ENCODE results near the gene STMN3.
A peak's percentile ranks its signal among the peaks of the same experiment; 100 is the strongest.
"Not testable (repeated sequence)": the region's sequence is repeated elsewhere in the genome, so short reads cannot be mapped to it uniquely, and the experiment has no call there.

The STMN3 gene

GRCh38 chr20:63675681-63676368 is 22.6 kb upstream of the STMN3 start:
- DNase-seq, result no peak

DNA sequence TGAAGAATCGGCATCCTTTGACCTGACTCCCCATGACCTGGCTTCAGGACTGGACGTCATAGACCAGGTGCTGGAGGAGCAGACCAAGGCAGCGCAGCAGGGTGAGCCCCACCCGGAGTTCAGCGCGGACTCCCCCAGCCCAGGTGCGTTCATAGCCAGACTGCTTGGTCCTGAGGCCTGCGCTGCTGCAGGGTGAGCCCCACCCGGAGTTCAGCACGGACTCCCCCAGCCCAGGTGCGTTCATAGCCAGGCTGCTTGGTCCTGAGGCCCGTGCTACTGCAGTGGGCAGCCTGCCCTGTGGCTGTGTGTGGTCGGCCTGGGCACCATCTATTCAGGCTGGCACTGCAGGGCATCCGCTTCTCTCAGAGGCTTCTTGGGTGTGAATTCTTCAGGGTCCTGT is 20.7 kb upstream of the STMN3 start:
- no peak for DNase-seq

DNA sequence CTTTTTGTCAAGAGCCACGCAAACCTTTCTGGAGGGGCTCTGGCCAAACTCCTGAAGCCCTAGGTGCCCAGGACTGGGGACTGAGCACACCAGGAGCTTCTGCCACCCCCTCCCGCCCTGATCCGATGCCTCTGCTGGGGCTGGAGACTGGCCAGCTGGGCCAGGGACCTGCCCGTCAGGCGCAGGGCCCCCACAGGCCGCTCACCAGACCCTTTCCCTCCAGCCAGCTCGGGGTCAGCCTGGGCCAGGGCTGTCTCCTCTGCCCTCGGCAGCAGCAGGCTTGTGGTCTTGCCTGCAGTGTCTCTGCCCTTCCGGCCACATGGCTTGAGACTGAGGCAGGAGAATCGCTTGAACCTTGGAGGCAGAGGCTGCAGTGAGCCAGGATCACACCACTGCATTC is 19.4 kb upstream of the STMN3 start:
- DNase-seq, result no peak

- not testable (repeated sequence) for DNase-seq
Measured at GRCh38 chr20:63671695-63672094, 18.5 kb upstream of the STMN3 start.

DNA sequence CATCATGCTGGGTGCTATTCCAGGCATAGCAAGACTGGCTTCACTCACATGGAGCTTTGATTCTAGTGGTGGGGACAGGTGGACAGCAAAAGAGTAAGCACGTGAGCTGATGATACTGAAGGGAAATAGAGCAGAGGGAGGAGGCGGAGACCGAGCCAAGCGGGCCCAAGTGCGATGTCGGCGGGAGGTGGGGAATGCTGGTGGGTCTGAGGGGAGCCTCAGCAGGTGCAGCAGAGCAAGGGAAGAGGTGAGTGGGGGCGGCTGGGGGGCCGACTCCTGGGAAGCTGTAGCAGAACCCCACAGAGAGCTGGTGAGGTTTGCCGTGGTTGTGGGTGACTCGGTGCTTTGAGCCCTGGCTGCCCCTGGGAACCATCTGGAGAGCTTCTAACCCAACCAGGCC is 15.1 kb upstream of the STMN3 start:
- DNase-seq, result no peak

DNA sequence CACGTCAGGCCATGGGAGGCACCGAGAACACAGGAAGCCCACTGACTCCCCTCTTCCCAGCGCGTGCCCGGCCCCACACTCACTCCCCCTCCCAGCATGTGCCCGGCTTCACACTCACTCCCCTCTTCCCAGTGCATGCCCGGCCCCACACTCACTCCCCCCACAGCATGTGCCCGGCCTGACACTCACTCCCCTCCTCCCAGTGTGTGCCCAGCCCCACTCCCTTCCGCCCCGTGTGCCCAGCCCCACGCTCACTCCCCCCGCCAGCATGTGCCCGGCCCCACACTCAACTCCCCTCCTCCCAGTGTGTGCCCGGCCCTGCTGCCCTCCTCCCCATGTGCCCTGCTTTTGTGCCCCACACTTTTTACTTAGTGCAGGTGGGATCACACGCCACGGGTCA is 14.6 kb upstream of the STMN3 start:
- DNase-seq, result no peak

- no peak for DNase-seq
Measured at GRCh38 chr20:63665708-63666107, 12.5 kb upstream of the STMN3 start.

DNA sequence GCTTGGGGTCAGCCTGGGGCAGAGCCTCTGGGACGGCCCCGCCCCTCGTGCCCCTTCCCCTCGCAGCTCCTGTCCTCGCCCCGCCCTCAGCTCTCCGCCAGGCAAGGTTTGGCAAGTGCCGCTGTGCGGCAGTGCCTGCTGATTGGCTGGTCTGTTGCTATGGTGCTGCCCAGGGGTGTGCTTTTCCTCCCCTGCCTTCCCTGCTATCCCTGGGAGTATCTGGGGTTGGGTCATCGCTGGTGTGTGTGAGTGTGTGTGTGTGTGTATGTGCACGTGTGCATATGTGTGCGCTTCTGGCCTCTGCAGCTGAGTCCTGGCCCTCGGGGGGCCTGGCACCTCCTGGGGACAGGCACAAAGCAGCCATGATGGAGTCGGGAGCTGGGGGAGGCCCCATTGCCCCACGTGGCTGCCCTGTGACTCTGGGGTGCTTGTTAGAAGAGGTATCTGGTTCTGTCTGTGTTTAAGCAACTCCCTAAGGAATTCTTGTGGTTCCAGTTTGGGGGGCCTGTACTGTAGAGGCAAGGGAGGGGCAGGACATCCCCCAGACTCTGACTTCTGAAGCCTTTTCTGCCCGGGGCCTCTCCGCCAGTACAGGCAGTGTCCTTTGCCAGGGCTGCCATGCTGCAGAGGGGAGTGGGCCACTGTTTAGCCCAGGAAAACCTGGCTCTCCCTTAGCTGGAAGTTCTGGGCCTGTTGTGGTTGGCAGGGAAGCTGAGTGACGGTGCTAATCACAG is 11.8 kb upstream of the STMN3 start:
- DNase-seq, result no peak

- DNase-seq, result no peak
Measured at GRCh38 chr20:63664143-63664851, 11.1 kb upstream of the STMN3 start.

DNA sequence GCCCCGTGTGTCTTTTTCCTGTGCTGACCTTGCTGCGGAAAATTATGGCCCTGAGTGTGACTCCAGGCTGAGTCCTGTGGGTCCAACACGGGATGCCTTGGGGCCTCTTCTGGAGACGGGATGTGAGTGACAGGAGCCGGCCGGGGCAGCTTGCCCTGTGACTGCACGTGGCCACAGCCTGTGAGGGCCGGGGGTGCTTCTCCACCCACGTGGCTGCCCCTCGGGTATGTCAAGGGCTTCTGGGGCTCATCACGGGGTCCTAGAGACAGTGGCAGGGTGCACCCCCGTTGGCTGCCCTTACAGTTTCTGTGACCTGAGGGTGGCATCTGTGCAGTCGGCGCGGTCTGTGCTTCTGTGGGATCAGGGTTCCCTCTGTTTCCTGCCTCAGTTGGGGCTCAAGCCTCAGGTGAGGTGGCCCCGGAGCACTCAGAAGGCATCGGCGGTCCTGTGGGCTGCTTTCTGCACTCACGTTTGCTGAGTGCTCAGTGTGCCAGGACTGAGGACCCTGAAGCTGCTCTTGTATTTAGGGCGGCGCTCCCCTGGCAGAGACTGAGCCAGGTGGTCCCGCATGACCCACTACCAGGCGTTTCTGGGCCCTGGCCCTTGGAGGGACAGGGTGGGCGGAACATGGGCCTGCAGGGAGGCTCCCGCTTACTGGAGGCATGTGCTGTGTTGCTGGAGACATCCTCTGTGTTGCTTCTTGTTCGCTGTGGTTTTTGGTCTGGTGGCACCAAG is 10.3 kb upstream of the STMN3 start:
- no peak for DNase-seq

DNA sequence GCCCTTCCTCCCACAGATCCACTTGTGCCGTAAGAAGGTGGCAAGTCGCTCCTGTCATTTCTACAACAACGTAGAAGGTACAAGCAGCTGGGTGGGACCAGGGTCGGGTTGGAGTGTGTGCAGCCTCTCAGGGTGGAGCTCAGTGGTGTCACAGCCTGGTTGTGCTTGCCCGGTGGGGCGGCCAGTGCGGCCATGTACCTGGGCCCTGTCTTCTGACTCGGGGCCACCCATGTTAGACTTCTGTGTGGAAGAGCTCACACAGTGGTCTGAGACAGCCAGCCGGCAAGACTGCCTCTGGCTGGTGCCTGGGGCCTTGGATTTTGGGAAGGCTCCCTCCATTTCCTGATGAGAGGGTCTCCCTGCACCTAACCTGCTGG is 9.6 kb upstream of the STMN3 start:
- no peak for DNase-seq

DNA sequence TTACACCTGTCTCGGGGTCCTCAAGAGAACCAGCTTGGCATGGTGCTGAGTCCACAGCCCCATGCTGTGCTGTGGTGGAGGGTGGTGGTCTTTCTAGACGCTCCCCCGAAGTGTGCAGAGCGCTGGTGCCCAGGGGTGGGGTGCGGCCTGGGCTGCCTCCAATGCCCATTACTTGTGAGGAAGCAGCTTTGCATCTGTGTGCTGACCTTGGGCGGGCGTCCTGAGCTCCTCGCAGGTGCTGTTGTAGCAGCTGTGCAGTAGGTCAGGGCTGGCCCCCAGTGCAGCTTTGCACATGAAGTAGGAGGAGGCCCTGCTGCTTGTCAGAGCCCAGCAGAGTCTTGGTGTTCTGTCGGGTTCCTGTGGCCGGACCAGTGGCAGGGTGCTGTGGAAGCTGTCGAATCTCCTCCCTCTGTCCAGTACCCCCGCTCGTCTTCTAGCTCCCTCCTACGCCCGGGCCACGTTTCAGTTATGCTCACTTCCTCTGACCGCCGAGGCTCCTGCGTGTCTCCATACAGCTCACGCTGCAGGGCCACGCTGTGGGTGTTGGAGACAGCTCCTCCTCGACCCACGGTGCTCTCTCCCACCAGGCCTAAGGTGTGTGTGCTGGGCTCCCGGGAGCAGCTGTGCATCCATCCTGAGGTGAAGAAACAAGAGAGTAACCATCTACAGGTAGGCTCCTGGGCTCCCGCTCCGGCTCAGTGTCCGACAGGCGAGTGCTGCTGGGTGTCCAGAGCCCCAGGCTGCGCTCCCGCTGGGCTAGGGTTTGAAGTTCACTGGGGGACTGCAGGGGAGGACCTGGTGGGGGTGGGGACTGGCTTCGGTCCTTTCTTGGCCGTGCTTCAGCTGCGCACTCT is 9.0 kb upstream of the STMN3 start:
- no peak for DNase-seq

DNA sequence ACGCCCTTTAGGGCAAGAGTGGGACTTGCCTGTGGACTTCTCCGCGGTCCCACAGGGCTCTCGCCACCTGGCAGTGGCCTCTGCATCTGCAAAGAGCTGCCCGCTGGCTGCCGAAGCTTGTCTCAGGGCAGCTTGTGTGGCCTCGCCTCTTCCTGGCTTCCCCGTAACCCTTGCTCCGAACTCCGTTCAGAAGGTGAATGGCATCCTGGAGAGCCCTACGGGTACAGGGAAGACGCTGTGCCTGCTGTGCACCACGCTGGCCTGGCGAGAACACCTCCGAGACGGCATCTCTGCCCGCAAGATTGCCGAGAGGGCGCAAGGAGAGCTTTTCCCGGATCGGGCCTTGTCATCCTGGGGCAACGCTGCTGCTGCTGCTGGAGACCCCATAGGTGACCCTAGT is 7.9 kb upstream of the STMN3 start:
- no peak for DNase-seq

DNA sequence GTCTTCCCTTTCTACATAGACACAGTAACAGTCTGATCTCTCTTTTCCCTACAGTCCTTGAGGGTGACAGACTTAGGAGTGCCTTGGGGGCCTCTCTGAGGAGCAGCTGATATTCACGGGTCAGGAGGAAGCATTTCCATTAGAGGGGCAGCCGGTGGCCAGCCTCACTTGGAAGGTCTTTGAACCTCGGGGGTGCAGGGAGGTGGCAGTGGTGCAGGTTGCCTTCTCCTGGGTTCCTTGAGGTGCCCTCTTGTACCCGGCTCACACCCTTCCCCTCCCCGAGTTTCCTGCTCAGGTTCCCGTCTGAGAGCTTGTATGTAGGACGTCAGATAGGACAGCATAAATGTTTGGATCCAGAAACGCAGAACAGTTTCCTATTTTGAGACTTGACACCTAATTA is 7.4 kb upstream of the STMN3 start:
- no peak for DNase-seq

GRCh38 chr20:63660174-63660573 is 7.0 kb upstream of the STMN3 start:
- DNase-seq, result not testable (repeated sequence)

DNA sequence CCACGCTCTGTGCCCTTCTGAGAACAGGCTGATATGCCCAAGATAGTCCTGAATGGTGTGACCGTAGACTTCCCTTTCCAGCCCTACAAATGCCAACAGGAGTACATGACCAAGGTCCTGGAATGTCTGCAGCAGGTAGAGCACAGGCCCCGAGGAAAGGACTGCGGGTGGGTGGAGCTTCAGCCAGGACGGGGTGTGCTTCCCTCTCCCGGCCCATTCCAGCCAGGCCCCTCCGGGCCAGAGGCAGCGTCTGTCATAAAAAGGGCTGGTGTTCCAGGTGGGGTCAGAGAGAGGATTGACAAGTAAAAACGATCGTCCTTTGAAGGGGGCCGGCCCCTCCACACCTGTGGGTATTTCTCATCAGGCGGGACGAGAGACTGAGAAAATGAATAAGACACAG is 6.1 kb upstream of the STMN3 start:
- no peak for DNase-seq

DNA sequence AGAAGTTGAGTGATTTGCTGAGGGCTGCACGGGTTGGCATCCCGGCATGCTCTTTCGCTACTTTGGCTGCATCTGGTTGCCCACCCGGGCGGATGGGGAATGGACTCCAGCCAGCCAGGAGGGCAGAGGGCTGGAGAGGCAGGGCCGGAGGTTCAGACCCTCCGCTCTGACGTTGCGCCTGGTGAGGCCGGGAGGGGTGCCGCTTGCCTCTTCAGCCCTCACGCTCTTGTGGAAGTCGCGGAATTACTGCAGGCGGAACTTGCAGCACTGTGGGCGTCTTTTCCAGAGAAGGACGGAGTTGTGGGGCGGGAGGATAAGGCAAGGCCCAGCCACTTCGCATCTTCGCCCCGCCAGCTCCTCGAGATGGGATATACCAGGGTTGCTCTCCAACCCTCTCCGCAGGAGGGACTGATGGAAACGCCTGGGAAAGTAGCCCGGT is 5.5 kb upstream of the STMN3 start:
- DNase-seq, result no peak

DNA sequence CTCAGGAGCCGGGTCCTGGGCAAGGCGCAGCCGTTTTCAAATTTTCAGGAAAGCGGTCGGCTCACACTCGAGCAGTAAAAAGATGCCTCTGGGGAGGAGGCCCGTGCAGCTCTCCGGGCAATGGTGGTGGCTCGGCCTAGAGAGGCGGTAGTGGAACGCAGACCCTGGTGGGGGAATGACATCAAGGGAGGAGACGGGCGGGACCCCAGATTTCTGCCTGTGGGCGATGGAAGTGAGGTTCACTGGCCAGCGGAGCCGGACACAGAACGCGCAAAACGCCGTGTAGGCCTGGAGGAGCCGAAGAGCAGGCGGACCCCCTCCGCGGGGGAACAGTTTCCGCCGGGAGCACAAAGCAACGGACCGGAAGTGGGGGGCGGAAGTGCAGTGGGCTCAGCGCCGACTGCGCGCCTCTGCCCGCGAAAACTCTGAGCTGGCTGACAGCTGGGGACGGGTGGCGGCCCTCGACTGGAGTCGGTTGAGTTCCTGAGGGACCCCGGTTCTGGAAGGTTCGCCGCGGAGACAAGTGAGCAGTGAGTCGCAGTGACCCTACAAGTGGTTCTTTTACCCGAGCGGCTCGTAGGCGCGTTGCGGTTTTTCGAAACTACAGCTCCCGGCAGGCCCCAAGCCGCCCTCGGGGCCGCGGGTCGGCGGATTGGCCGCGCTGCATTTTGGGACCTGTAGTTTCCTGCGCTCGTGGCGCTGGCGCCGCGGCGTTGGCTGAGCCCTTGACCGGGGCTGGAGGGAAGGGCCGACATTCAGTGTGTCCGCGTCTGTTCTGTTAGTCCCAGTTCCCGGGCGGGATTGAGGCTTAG is 4.9 kb upstream of the STMN3 start, which contains the start of gene RTEL1:
RTEL1 (plus strand) TSS at position 376 of the 812 bp plus-strand sequence. CDS start 1,091 bp downstream, outside the sequence.
- DNase-seq, result peak; percentile 62

- no peak for DNase-seq
Measured at GRCh38 chr20:63657260-63657936, 4.2 kb upstream of the STMN3 start.

DNA sequence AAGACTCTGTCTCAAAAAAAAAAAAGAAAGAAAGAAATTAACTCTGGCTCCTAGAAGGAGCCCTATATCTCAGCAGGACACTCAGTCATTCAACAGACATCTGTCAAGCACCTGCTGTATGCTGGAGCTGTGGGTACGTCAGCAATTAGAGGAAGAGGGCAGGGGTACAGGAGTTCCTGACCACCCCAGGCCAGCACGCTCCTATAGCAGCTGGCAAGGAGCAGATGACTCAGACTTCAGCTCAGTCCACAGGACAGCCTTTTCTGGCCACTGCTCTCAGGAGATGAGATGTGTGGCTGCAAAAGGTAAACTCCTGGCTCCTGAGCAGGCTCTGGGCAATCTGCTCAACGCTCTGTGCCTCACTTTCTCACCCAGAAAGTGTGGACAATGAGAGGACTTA is 3.2 kb upstream of the STMN3 start:
- DNase-seq, result no peak

- DNase-seq, result no peak
Measured at GRCh38 chr20:63655249-63655648, 2.0 kb upstream of the STMN3 start.

Measured in NCI-H524 treated with DMSO at 0.1 percent for 48 hours (cell line).